Activated T-helper 2 cell treated with anti-CD3 and anti-CD28 coated beads, Interferon-gamma antibody, Interleukin-2, Interleukin-4, amounts not matched to agents 10 μg/mL and 5 μg/mL and 100 μg/mL, durations not matched to agents 14 hours and 24 hours and 36 hours (primary cell): Measurements from ENCODE around the gene PTPRN2. TPM values are rescaled to one million over a fixed set of nuclear protein-coding genes. Genes with fewer than 3 reads are reported as not detected.

Experiments used
- DNase-seq: peaks from one replicate; pipeline ENCODE4 v3.0.0; 2021; ENCODE audit warnings: low spot score
- H3K27ac Mint-ChIP-seq: one replicate; pipeline ENCODE4 v1.8.0; 2021; ENCODE audit warnings: mixed read lengths
- H3K27me3 Mint-ChIP-seq: one replicate; pipeline ENCODE4 v1.8.0; 2021; ENCODE audit warnings: low read depth, mixed read lengths
- H3K36me3 Mint-ChIP-seq: one replicate; pipeline ENCODE4 v1.8.0; 2021; ENCODE audit warnings: low read depth, mixed read lengths
- H3K4me1 Mint-ChIP-seq: one replicate; pipeline ENCODE4 v1.8.0; 2021; ENCODE audit warnings: low read depth, mixed read lengths
- H3K4me3 Mint-ChIP-seq: one replicate; pipeline ENCODE4 v1.8.0; 2021; ENCODE audit warnings: low read depth, mild to moderate bottlenecking, moderate library complexity, mixed read lengths
- H3K9me3 Mint-ChIP-seq: one replicate; pipeline ENCODE4 v1.8.0; 2021; ENCODE audit warnings: mixed read lengths
- intact Hi-C: fragments of 100-400 bp; cut with micrococcal nuclease; formaldehyde crosslinking; loops from one replicate; pipeline ENCODE4 v1.15.1; 2023
- total RNA-seq: library from RNA; stranded (reverse); gene quantifications from 2 replicates; pipeline ENCODE4 v1.2.3, GENCODE V29; 2022

The PTPRN2 gene
- total RNA-seq, 1 donor from 2014 or later = 1.3 TPM

GRCh38 chr7:158067219-158067930 lies 520.2 kb downstream of the PTPRN2 start:
- no peak overlapping the region for H3K4me3 Mint-ChIP-seq
- H3K36me3 Mint-ChIP-seq = no peaks in the 10 kb centered on the region
- H3K27me3 Mint-ChIP-seq = no peaks in the 10 kb centered on the region
- no peaks in the 10 kb centered on the region for H3K4me1 Mint-ChIP-seq
- intact Hi-C loops = no loop called here
- no peak for DNase-seq
- H3K9me3 Mint-ChIP-seq = peaks cover 6% of the 10 kb centered on the region
- H3K27ac Mint-ChIP-seq = no peak overlapping the region

- Mint-ChIP-seq H3K27ac (no peak overlapping the region), H3K4me3 (no peak overlapping the region), H3K4me1 (no peaks in the 10 kb centered on the region), H3K27me3 (no peaks in the 10 kb centered on the region), H3K36me3 (no peaks in the 10 kb centered on the region), H3K9me3 (peaks cover 10% of the 10 kb centered on the region)
- DNase-seq = no peak
- intact Hi-C loops = no loop called here
Observed at GRCh38 chr7:158066085-158066484, 521.5 kb downstream of the PTPRN2 start.

- DNase-seq = no peak
- Mint-ChIP-seq H3K4me3 (no peak overlapping the region), H3K9me3 (peaks cover 13% of the 10 kb centered on the region), H3K27ac (no peak overlapping the region), H3K27me3 (no peaks in the 10 kb centered on the region), H3K4me1 (no peaks in the 10 kb centered on the region), H3K36me3 (no peaks in the 10 kb centered on the region)
- intact Hi-C loops = no loop called here
Observed at GRCh38 chr7:158065340-158065739, 522.3 kb downstream of the PTPRN2 start.

- no peak for DNase-seq
- intact Hi-C loops = no loop called here
- Mint-ChIP-seq H3K4me1 (no peaks in the 10 kb centered on the region), H3K27ac (no peak overlapping the region), H3K4me3 (no peak overlapping the region), H3K36me3 (no peaks in the 10 kb centered on the region), H3K27me3 (no peaks in the 10 kb centered on the region), H3K9me3 (peaks cover 11% of the 10 kb centered on the region)
Observed at GRCh38 chr7:158064631-158065030, 523.0 kb downstream of the PTPRN2 start.

- DNase-seq = no peak
Observed at GRCh38 chr7:158063850-158064610, 523.6 kb downstream of the PTPRN2 start.

GRCh38 chr7:158062661-158063060 lies 525.0 kb downstream of the PTPRN2 start:
- Mint-ChIP-seq H3K36me3 (no peaks in the 10 kb centered on the region), H3K27ac (no peak overlapping the region), H3K27me3 (no peaks in the 10 kb centered on the region), H3K4me1 (no peaks in the 10 kb centered on the region), H3K9me3 (peaks cover 7% of the 10 kb centered on the region), H3K4me3 (no peak overlapping the region)
- intact Hi-C loops = no loop called here
- no peak for DNase-seq

More at GRCh38 chr7:158063850-158064610, 523.6 kb downstream of the PTPRN2 start:
- peaks cover 7% of the 10 kb centered on the region for H3K9me3 Mint-ChIP-seq
- H3K36me3 Mint-ChIP-seq = no peaks in the 10 kb centered on the region
- no peaks in the 10 kb centered on the region for H3K27me3 Mint-ChIP-seq
- no peak overlapping the region for H3K4me3 Mint-ChIP-seq
- H3K27ac Mint-ChIP-seq = no peak overlapping the region
- intact Hi-C loops = no loop called here
- no peaks in the 10 kb centered on the region for H3K4me1 Mint-ChIP-seq

- H3K27ac Mint-ChIP-seq = no peak overlapping the region
- H3K9me3 Mint-ChIP-seq = peaks cover 7% of the 10 kb centered on the region
- no peaks in the 10 kb centered on the region for H3K27me3 Mint-ChIP-seq
- DNase-seq = no peak
- H3K36me3 Mint-ChIP-seq = no peaks in the 10 kb centered on the region
- H3K4me3 Mint-ChIP-seq = no peak overlapping the region
- H3K4me1 Mint-ChIP-seq = no peaks in the 10 kb centered on the region
- intact Hi-C loops = no loop called here
Observed at GRCh38 chr7:158061884-158062656, 525.6 kb downstream of the PTPRN2 start.

GRCh38 chr7:158061026-158061630 lies 526.5 kb downstream of the PTPRN2 start:
- Mint-ChIP-seq H3K27me3 (no peaks in the 10 kb centered on the region), H3K4me1 (no peaks in the 10 kb centered on the region), H3K9me3 (peaks cover 7% of the 10 kb centered on the region), H3K4me3 (no peak overlapping the region), H3K36me3 (no peaks in the 10 kb centered on the region), H3K27ac (no peak overlapping the region)
- DNase-seq = no peak
- intact Hi-C loops = no loop called here

GRCh38 chr7:158060216-158060615 lies 527.4 kb downstream of the PTPRN2 start:
- intact Hi-C loops = no loop called here
- H3K9me3 Mint-ChIP-seq = peaks cover 15% of the 10 kb centered on the region
- no peaks in the 10 kb centered on the region for H3K27me3 Mint-ChIP-seq
- H3K36me3 Mint-ChIP-seq = no peaks in the 10 kb centered on the region
- H3K4me1 Mint-ChIP-seq = no peaks in the 10 kb centered on the region
- no peak for DNase-seq
- no peak overlapping the region for H3K27ac Mint-ChIP-seq
- H3K4me3 Mint-ChIP-seq = no peak overlapping the region

GRCh38 chr7:158057446-158057845 lies 530.2 kb downstream of the PTPRN2 start:
- Mint-ChIP-seq H3K27ac (no peak overlapping the region), H3K4me1 (no peaks in the 10 kb centered on the region), H3K4me3 (no peak overlapping the region), H3K9me3 (peaks cover 15% of the 10 kb centered on the region), H3K27me3 (no peaks in the 10 kb centered on the region), H3K36me3 (no peaks in the 10 kb centered on the region)
- intact Hi-C loops = no loop called here
- DNase-seq = no peak

GRCh38 chr7:158056761-158057160 lies 530.9 kb downstream of the PTPRN2 start:
- no peak for DNase-seq

GRCh38 chr7:158055726-158056510 lies 531.7 kb downstream of the PTPRN2 start:
- Mint-ChIP-seq H3K4me1 (no peaks in the 10 kb centered on the region), H3K27me3 (no peaks in the 10 kb centered on the region), H3K27ac (no peak overlapping the region), H3K9me3 (peaks cover 10% of the 10 kb centered on the region), H3K4me3 (no peak overlapping the region), H3K36me3 (no peaks in the 10 kb centered on the region)
- intact Hi-C loops = no loop called here
- DNase-seq = no peak

More at GRCh38 chr7:158056761-158057160, 530.9 kb downstream of the PTPRN2 start:
- H3K36me3 Mint-ChIP-seq = no peaks in the 10 kb centered on the region
- H3K4me3 Mint-ChIP-seq = no peak overlapping the region
- H3K27ac Mint-ChIP-seq = no peak overlapping the region
- intact Hi-C loops = no loop called here
- H3K9me3 Mint-ChIP-seq = peaks cover 15% of the 10 kb centered on the region
- no peaks in the 10 kb centered on the region for H3K4me1 Mint-ChIP-seq
- H3K27me3 Mint-ChIP-seq = no peaks in the 10 kb centered on the region
